Astrocyte of the spinal cord (primary cell): ENCODE measurements around the gene SPNS2.

Experiments used
- DNase-seq: peaks from one replicate; pipeline ENCODE4 v3.0.0; 2011; ENCODE audit warnings: low read depth, low spot score
- H3K4me3 ChIP-seq: 2 replicates; pipeline ENCODE4 v1.5.1; 2011; ENCODE audit warnings: low read depth, mild to moderate bottlenecking, low read length, moderate library complexity
- in situ Hi-C: cut with HindIII; loops from 2 replicates; pipeline ENCODE4 v1.10.0; 2017; ENCODE audit warnings: low sequenced_read_pairs
- TF ChIP-seq, protein P1 (sequence below): IDR thresholded peaks from 2 replicates; pipeline ENCODE4 v1.5.1; 2012; ENCODE audit warnings: low read depth, mild to moderate bottlenecking, low read length, inconsistent platforms

Gene SPNS2

DNA sequence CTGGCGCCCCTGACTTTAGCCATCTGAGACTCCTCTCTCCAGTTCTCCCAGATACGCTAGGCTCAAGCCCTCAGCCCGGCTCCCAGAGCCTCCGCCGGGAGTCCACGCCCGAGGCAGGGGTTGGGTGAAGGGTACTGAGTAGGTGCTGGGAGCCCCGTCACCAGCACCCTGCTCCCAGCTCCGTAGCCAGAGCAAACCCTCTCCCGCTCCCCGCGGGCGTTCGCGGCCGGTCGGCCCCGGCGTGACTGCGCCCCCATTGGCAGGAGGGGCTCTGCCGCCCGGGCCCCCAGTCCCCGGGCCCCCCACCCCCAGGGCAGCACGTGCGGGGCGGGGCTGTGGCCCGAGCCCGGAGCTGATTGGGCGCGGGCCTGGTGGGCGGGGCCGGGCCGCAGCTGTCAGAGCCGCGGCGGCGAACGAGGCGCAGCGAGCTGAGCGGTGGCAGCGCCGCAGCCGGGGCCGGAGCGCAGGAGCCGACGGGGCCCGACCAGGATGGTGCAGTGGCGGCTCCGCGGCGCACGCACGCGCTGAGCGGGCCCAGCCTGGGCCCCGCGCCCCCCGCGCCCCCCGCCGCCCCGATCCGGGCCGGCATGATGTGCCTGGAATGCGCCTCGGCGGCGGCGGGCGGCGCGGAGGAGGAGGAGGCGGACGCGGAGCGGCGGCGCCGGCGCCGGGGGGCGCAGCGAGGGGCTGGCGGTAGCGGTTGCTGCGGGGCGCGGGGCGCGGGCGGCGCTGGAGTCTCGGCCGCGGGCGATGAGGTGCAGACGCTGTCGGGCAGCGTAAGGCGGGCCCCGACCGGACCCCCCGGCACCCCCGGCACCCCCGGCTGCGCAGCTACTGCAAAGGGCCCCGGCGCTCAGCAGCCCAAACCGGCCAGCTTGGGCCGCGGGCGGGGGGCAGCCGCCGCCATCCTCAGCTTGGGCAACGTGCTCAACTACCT, at the start of gene SPNS2:
TSS of gene SPNS2 (plus strand) at position 421 of the 937 bp plus-strand sequence. CDS start at position 588, 167 bp downstream.
- no peak within 1 kb of the TSS for H3K4me3 ChIP-seq
- TF ChIP-seq, protein P1, sequence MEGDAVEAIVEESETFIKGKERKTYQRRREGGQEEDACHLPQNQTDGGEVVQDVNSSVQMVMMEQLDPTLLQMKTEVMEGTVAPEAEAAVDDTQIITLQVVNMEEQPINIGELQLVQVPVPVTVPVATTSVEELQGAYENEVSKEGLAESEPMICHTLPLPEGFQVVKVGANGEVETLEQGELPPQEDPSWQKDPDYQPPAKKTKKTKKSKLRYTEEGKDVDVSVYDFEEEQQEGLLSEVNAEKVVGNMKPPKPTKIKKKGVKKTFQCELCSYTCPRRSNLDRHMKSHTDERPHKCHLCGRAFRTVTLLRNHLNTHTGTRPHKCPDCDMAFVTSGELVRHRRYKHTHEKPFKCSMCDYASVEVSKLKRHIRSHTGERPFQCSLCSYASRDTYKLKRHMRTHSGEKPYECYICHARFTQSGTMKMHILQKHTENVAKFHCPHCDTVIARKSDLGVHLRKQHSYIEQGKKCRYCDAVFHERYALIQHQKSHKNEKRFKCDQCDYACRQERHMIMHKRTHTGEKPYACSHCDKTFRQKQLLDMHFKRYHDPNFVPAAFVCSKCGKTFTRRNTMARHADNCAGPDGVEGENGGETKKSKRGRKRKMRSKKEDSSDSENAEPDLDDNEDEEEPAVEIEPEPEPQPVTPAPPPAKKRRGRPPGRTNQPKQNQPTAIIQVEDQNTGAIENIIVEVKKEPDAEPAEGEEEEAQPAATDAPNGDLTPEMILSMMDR, result no peak
- in situ Hi-C loops, result no loop called here
- no peak for DNase-seq

- no peak for DNase-seq
- in situ Hi-C loops, result no loop called here
- no peak overlapping the region for H3K4me3 ChIP-seq
- TF ChIP-seq, protein P1, result no peak
Observed at GRCh38 chr17:4449736-4450135, 48.9 kb upstream of the SPNS2 start.

- in situ Hi-C loops, result no loop called here
- no peak for DNase-seq
- TF ChIP-seq, protein P1, result no peak
- no peak overlapping the region for H3K4me3 ChIP-seq
Observed at GRCh38 chr17:4450710-4451316, 47.9 kb upstream of the SPNS2 start.

GRCh38 chr17:4453812-4454591, 44.7 kb upstream of the SPNS2 start:
- DNase-seq, result no peak
- TF ChIP-seq, protein P1, result no peak
- in situ Hi-C loops, result no loop called here
- H3K4me3 ChIP-seq, result no peak overlapping the region

GRCh38 chr17:4460661-4461060, 38.0 kb upstream of the SPNS2 start:
- TF ChIP-seq, protein P1, result no peak
- in situ Hi-C loops, result no loop called here
- DNase-seq, result no peak
- H3K4me3 ChIP-seq, result no peak overlapping the region

GRCh38 chr17:4463818-4464476, 34.7 kb upstream of the SPNS2 start:
- DNase-seq, result no peak
- TF ChIP-seq, protein P1, result no peak
- in situ Hi-C loops, result no loop called here
- no peak overlapping the region for H3K4me3 ChIP-seq
